ENCODE results near the gene MAPRE2.

DNA sequence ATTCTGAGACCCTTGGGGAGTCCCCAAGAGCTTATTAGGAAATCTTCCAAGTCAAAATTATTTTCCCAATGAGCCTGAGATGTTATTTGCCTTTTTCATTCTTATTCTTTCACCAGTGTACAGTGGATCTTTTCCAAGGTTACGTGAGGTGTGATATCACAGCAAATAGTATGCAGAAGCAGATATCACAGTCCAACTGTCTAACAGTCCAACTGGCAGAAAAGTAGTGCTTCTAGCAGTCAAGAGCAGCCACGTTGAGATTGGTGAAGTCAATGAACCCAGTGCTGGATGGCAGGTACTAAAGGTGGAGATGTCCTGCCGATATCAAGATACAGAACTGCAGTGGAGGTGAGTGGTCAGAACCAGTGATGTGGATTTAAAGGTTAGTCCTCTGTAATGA lies 120.7 kb downstream of the MAPRE2 start:
- TF ChIP-seq CTCF (IDR thresholded peaks at IDR 0.05; ENCODE audit: low read depth, low read length, poor library complexity, severe bottlenecking), result no peak
- TF ChIP-seq EZH2phosphoT487 (IDR thresholded peaks at IDR 0.05; ENCODE audit: borderline replicate concordance, low read length), result no peak
